GM23338 (cell line): ENCODE results near the gene FAM13A. TPM values are rescaled to one million over a fixed set of nuclear protein-coding genes. Genes with fewer than 3 reads are reported as not detected.

ENCODE experiments used
- ATAC-seq: fragments of 200-7000 bp; cut with Tn5 transposase; 3 replicates; pipeline ENCODE4 v1.9.1; 2020
- DNase-seq: peaks from one replicate; pipeline ENCODE4 v3.0.0-alpha.2; 2015; ENCODE audit warnings: low spot score
- H2AFZ ChIP-seq: fragments of 200-600 bp; sonication (generic); 2 replicates; pipeline ENCODE4 v1.8.0; 2016; ENCODE audit warnings: antibody characterized with exemption, mild to moderate bottlenecking, moderate library complexity
- H3F3A ChIP-seq: fragments of 200-600 bp; sonication (generic); replicated peaks from 2 replicates; pipeline ENCODE4 v1.8.0; 2017; ENCODE audit warnings: antibody characterized with exemption, mixed run types, low read depth
- H3K27ac ChIP-seq: fragments of 200-600 bp; sonication (generic); 2 replicates; pipeline ENCODE4 v1.6.1; 2016; ENCODE audit warnings: low read depth
- H3K27me3 ChIP-seq: fragments of 200-600 bp; sonication (generic); 2 replicates; pipeline ENCODE4 v1.8.0; 2016; ENCODE audit warnings: mild to moderate bottlenecking, mixed run types, moderate library complexity; ENCODE audit not compliant: insufficient read depth
- H3K36me3 ChIP-seq: fragments of 200-600 bp; sonication (generic); 2 replicates; pipeline ENCODE4 v1.8.0; 2016; ENCODE audit warnings: mild to moderate bottlenecking; ENCODE audit not compliant: insufficient read depth
- H3K4me1 ChIP-seq: fragments of 200-600 bp; sonication (generic); 2 replicates; pipeline ENCODE4 v1.8.0; 2016; ENCODE audit warnings: mild to moderate bottlenecking, moderate library complexity; ENCODE audit not compliant: insufficient read depth
- H3K4me2 ChIP-seq: fragments of 200-600 bp; sonication (generic); 2 replicates; pipeline ENCODE4 v1.7.1; 2017; ENCODE audit warnings: mixed run types
- H3K4me3 ChIP-seq: fragments of 200-600 bp; sonication (generic); 2 replicates; pipeline ENCODE4 v1.6.1; 2016; ENCODE audit warnings: mixed run types
- H3K79me2 ChIP-seq: fragments of 200-600 bp; sonication (generic); replicated peaks from 2 replicates; pipeline ENCODE4 v1.8.0; 2017; ENCODE audit warnings: mild to moderate bottlenecking; ENCODE audit not compliant: insufficient read depth
- H3K9me2 ChIP-seq: fragments of 200-600 bp; sonication (generic); 2 replicates; pipeline ENCODE4 v1.8.0; 2017; ENCODE audit not compliant: insufficient read depth
- H4K20me1 ChIP-seq: fragments of 200-600 bp; sonication (generic); replicated peaks from 2 replicates; pipeline ENCODE4 v1.8.0; 2017; ENCODE audit warnings: mild to moderate bottlenecking; ENCODE audit not compliant: insufficient read depth
- H3K27ac Mint-ChIP-seq: 2 replicates; pipeline ENCODE4 v1.8.0; 2020; ENCODE audit warnings: inconsistent platforms, mild to moderate bottlenecking, moderate library complexity, mixed read lengths
- H3K27me3 Mint-ChIP-seq: 3 replicates; pipeline ENCODE4 v1.8.0; 2022; ENCODE audit warnings: low read depth, mild to moderate bottlenecking, moderate library complexity, mixed read lengths, inconsistent platforms; ENCODE audit not compliant: insufficient read depth, poor library complexity
- H3K36me3 Mint-ChIP-seq: 3 replicates; pipeline ENCODE4 v1.8.0; 2021; ENCODE audit warnings: low read depth, mild to moderate bottlenecking, inconsistent platforms, moderate library complexity, mixed read lengths
- H3K4me1 Mint-ChIP-seq: 3 replicates; pipeline ENCODE4 v1.8.0; 2020; ENCODE audit warnings: mild to moderate bottlenecking, inconsistent platforms, mixed read lengths
- H3K4me3 Mint-ChIP-seq: 3 replicates; pipeline ENCODE4 v1.8.0; 2021; ENCODE audit warnings: moderate library complexity, mild to moderate bottlenecking, inconsistent platforms, mixed read lengths
- H3K9me3 Mint-ChIP-seq: 3 replicates; pipeline ENCODE4 v1.8.0; 2020; ENCODE audit warnings: moderate library complexity, mild to moderate bottlenecking, inconsistent platforms, mixed read lengths
- EZH2phosphoT487 ChIP-seq: fragments of 200-600 bp; sonication (generic); IDR thresholded peaks from one replicate; pipeline ENCODE4 v1.8.1; 2018; ENCODE audit warnings: antibody characterized with exemption; ENCODE audit not compliant: unreplicated experiment
- JUNB ChIP-seq: IDR thresholded peaks from one replicate; pipeline ENCODE4 v1.6.1; 2016; ENCODE audit warnings: antibody characterized with exemption; ENCODE audit not compliant: unreplicated experiment
- NANOG ChIP-seq: IDR thresholded peaks from 2 replicates; pipeline ENCODE4 v1.6.1; 2016; ENCODE audit warnings: antibody characterized with exemption, borderline replicate concordance
- polyA plus RNA-seq: library from polyadenylated mRNA; unstranded; fragments of >200 nt; fragmentation: Nextera tagmentation; extraction: Ambion mirVana; gene quantifications from 2 replicates; pipeline ENCODE4 v1.2.1, GENCODE V29; 2016
- total RNA-seq: library from RNA; depleted of rRNA; stranded (reverse); fragments of >200 nt; shearing (Covaris generic); gene quantifications from 2 replicates; pipeline ENCODE4 v1.2.3, GENCODE V29; 2014
- TF ChIP-seq, protein P1 (sequence below): fragments of 250-450 bp; sonication (Bioruptor Pico); IDR thresholded peaks from 2 replicates; pipeline ENCODE4 v1.5.0; 2020; ENCODE audit warnings: mild to moderate bottlenecking, moderate library complexity
- TF ChIP-seq, protein P2 (sequence below): IDR thresholded peaks from 2 replicates; pipeline ENCODE4 v1.6.1; 2016; ENCODE audit warnings: antibody characterized with exemption
- TF ChIP-seq, protein P3 (sequence below): IDR thresholded peaks from one replicate; pipeline ENCODE4 v1.6.1; 2018; ENCODE audit warnings: antibody characterized with exemption; ENCODE audit not compliant: unreplicated experiment

FAM13A gene
- total and polyA plus RNA-seq, 2 experiments from 2014 or later: 13.9 to 28.4 TPM

DNA sequence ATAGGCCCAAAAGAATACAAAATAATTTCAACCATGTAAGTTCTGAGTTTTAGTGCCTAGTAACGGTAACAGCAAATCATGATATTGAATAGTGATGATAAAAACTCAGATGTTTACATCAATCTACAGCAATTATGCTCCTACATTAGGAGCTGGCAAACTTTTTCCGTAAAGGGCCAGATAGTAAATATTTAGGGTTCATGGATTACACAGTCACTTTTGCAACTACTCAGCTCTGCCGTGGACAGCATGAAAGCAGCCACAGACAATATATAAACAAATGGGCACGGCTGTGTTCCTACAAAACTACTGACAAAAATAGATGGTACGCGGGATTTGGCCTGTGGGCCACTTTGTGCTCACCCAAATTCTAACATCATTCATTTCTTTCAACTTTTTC is 191.5 kb downstream of the FAM13A start:
- ATAC-seq (no peak), DNase-seq (no peak)
- H3K27ac Mint-ChIP-seq: no peak overlapping the region
- no peaks in the 10 kb centered on the region for H3K36me3 ChIP-seq
- peaks cover 12% of the 10 kb centered on the region; the same call in 2 of the 3 replicates for H3K36me3 Mint-ChIP-seq
- no peak overlapping the region for H3K4me3 Mint-ChIP-seq
- H3K9me2 ChIP-seq: no peaks in the 10 kb centered on the region
- TF ChIP-seq EZH2phosphoT487: no peak
- TF ChIP-seq JUNB: no peak
- no peak for TF ChIP-seq NANOG
- no peaks in the 10 kb centered on the region for H3K79me2 ChIP-seq
- H3K4me1 ChIP-seq: no peaks in the 10 kb centered on the region
- H3K9me3 Mint-ChIP-seq: peaks cover 11% of the 10 kb centered on the region; the same call in 2 of the 3 replicates
- no peak overlapping the region for H3K27ac ChIP-seq
- H3F3A ChIP-seq: no peaks in the 10 kb centered on the region
- no peak overlapping the region for H3K4me3 ChIP-seq
- no peaks in the 10 kb centered on the region for H4K20me1 ChIP-seq
- H3K4me1 Mint-ChIP-seq: no peaks in the 10 kb centered on the region; the same call in 2 of the 3 replicates
- no peaks in the 10 kb centered on the region for H3K27me3 Mint-ChIP-seq
- H3K27me3 ChIP-seq: no peaks in the 10 kb centered on the region
- H3K4me2 ChIP-seq: no peak overlapping the region
- H2AFZ ChIP-seq: no peak overlapping the region

DNA sequence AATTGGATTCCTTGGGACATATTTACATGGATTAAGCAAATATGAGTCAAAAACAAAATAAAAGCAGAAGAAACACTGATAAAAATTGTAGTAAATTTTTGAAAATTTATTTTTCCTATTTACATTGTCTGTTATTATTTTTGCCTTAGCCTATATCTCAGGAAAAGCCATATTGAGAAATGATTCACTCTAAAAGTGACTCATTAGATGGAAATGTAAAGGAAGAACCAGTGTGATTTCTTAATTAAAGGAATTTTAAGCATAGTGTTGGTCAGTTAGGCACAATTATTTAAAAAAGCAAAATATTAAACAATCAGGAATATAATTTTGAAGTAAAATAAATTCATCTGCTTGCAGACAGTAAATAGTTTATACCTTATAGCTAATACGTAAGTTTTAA is 191.9 kb downstream of the FAM13A start:
- Mint-ChIP-seq H3K9me3 (peaks cover 7% of the 10 kb centered on the region; the same call in 2 of the 3 replicates), H3K4me1 (no peaks in the 10 kb centered on the region; the same call in 2 of the 3 replicates), H3K27ac (no peak overlapping the region), H3K36me3 (peaks cover 9% of the 10 kb centered on the region; the same call in 2 of the 3 replicates), H3K4me3 (no peak overlapping the region), H3K27me3 (no peaks in the 10 kb centered on the region)
- H3K4me3 ChIP-seq: no peak overlapping the region
- H3K4me2 ChIP-seq: no peak overlapping the region
- H2AFZ ChIP-seq: no peak overlapping the region
- no peak overlapping the region for H3K27ac ChIP-seq
- H4K20me1 ChIP-seq: no peaks in the 10 kb centered on the region
- TF ChIP-seq, protein P1, sequence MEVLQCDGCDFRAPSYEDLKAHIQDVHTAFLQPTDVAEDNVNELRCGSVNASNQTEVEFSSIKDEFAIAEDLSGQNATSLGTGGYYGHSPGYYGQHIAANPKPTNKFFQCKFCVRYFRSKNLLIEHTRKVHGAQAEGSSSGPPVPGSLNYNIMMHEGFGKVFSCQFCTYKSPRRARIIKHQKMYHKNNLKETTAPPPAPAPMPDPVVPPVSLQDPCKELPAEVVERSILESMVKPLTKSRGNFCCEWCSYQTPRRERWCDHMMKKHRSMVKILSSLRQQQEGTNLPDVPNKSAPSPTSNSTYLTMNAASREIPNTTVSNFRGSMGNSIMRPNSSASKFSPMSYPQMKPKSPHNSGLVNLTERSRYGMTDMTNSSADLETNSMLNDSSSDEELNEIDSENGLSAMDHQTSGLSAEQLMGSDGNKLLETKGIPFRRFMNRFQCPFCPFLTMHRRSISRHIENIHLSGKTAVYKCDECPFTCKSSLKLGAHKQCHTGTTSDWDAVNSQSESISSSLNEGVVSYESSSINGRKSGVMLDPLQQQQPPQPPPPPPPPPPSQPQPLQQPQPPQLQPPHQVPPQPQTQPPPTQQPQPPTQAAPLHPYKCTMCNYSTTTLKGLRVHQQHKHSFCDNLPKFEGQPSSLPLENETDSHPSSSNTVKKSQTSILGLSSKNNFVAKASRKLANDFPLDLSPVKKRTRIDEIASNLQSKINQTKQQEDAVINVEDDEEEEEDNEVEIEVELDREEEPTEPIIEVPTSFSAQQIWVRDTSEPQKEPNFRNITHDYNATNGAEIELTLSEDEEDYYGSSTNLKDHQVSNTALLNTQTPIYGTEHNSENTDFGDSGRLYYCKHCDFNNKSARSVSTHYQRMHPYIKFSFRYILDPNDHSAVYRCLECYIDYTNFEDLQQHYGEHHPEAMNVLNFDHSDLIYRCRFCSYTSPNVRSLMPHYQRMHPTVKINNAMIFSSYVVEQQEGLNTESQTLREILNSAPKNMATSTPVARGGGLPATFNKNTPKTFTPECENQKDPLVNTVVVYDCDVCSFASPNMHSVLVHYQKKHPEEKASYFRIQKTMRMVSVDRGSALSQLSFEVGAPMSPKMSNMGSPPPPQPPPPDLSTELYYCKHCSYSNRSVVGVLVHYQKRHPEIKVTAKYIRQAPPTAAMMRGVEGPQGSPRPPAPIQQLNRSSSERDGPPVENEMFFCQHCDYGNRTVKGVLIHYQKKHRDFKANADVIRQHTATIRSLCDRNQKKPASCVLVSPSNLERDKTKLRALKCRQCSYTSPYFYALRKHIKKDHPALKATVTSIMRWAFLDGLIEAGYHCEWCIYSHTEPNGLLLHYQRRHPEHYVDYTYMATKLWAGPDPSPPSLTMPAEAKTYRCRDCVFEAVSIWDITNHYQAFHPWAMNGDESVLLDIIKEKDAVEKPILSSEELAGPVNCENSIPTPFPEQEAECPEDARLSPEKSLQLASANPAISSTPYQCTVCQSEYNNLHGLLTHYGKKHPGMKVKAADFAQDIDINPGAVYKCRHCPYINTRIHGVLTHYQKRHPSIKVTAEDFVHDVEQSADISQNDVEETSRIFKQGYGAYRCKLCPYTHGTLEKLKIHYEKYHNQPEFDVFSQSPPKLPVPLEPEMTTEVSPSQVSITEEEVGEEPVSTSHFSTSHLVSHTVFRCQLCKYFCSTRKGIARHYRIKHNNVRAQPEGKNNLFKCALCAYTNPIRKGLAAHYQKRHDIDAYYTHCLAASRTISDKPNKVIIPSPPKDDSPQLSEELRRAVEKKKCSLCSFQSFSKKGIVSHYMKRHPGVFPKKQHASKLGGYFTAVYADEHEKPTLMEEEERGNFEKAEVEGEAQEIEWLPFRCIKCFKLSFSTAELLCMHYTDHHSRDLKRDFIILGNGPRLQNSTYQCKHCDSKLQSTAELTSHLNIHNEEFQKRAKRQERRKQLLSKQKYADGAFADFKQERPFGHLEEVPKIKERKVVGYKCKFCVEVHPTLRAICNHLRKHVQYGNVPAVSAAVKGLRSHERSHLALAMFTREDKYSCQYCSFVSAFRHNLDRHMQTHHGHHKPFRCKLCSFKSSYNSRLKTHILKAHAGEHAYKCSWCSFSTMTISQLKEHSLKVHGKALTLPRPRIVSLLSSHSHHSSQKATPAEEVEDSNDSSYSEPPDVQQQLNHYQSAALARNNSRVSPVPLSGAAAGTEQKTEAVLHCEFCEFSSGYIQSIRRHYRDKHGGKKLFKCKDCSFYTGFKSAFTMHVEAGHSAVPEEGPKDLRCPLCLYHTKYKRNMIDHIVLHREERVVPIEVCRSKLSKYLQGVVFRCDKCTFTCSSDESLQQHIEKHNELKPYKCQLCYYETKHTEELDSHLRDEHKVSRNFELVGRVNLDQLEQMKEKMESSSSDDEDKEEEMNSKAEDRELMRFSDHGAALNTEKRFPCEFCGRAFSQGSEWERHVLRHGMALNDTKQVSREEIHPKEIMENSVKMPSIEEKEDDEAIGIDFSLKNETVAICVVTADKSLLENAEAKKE (CRISPR knock-in tag): no peak
- TF ChIP-seq, protein P2, sequence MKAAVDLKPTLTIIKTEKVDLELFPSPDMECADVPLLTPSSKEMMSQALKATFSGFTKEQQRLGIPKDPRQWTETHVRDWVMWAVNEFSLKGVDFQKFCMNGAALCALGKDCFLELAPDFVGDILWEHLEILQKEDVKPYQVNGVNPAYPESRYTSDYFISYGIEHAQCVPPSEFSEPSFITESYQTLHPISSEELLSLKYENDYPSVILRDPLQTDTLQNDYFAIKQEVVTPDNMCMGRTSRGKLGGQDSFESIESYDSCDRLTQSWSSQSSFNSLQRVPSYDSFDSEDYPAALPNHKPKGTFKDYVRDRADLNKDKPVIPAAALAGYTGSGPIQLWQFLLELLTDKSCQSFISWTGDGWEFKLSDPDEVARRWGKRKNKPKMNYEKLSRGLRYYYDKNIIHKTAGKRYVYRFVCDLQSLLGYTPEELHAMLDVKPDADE: no peak
- TF ChIP-seq, protein P3, sequence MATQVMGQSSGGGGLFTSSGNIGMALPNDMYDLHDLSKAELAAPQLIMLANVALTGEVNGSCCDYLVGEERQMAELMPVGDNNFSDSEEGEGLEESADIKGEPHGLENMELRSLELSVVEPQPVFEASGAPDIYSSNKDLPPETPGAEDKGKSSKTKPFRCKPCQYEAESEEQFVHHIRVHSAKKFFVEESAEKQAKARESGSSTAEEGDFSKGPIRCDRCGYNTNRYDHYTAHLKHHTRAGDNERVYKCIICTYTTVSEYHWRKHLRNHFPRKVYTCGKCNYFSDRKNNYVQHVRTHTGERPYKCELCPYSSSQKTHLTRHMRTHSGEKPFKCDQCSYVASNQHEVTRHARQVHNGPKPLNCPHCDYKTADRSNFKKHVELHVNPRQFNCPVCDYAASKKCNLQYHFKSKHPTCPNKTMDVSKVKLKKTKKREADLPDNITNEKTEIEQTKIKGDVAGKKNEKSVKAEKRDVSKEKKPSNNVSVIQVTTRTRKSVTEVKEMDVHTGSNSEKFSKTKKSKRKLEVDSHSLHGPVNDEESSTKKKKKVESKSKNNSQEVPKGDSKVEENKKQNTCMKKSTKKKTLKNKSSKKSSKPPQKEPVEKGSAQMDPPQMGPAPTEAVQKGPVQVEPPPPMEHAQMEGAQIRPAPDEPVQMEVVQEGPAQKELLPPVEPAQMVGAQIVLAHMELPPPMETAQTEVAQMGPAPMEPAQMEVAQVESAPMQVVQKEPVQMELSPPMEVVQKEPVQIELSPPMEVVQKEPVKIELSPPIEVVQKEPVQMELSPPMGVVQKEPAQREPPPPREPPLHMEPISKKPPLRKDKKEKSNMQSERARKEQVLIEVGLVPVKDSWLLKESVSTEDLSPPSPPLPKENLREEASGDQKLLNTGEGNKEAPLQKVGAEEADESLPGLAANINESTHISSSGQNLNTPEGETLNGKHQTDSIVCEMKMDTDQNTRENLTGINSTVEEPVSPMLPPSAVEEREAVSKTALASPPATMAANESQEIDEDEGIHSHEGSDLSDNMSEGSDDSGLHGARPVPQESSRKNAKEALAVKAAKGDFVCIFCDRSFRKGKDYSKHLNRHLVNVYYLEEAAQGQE: no peak
- H3K4me1 ChIP-seq: no peaks in the 10 kb centered on the region
- DNase-seq: no peak
- no peaks in the 10 kb centered on the region for H3K27me3 ChIP-seq
- H3F3A ChIP-seq: no peaks in the 10 kb centered on the region
- H3K36me3 ChIP-seq: no peaks in the 10 kb centered on the region
- no peaks in the 10 kb centered on the region for H3K9me2 ChIP-seq
- ATAC-seq: no peak
- H3K79me2 ChIP-seq: no peaks in the 10 kb centered on the region
